ENCODE measurements around the gene TCP10L. TPM values are rescaled to one million over a fixed set of nuclear protein-coding genes. Genes with fewer than 3 reads are reported as not detected.
"Not testable (repeated sequence)": the region's sequence is repeated elsewhere in the genome, so short reads cannot be mapped to it uniquely, and the experiment has no call there.

Gene TCP10L
- total and polyA plus RNA-seq, 3 experiments from 2014 or later: 0.43 TPM; not detected in 2

GRCh38 chr21:32562915-32563314 lies 22.4 kb downstream of the TCP10L start:
- Histone ChIP-seq H3K4me1 (ENCODE audit: insufficient read depth, low read length) (no peaks in the 10 kb centered on the region), H3K27me3 (ENCODE audit: insufficient read depth, low read length, poor library complexity, severe bottlenecking) (no peaks in the 10 kb centered on the region), H3K4me3 (ENCODE audit: low read length) (no peak overlapping the region), H3K9me3 (ENCODE audit: low read length) (no peaks in the 10 kb centered on the region), H3K27ac (ENCODE audit: low read depth, low read length) (no peak overlapping the region), H3K36me3 (ENCODE audit: insufficient read depth, low read length) (no peaks in the 10 kb centered on the region)
- DNase-seq: no peak
- H3K4me3 Mint-ChIP-seq: no peak overlapping the region
- peaks cover 0 to 3% of the 10 kb centered on the region in 2 donors for H3K27me3 Mint-ChIP-seq
- peak overlapping the region in 4 of 8 donors; percentile 50 to 96 (median 60) for H3K27ac Mint-ChIP-seq
- CTCF ChIA-PET: no interaction called here
- peaks cover 6 to 21% (median 7%) of the 10 kb centered on the region in 3 donors for H3K4me1 Mint-ChIP-seq
- H3K36me3 Mint-ChIP-seq: peaks cover 12 to 26% (median 21%) of the 10 kb centered on the region in 3 donors
- POLR2A ChIA-PET: no interaction called here
- peaks cover 0 to 12% (median 11%) of the 10 kb centered on the region in 5 donors for H3K9me3 Mint-ChIP-seq

GRCh38 chr21:32562426-32562825 lies 22.9 kb downstream of the TCP10L start:
- Histone ChIP-seq H3K4me1 (ENCODE audit: insufficient read depth, low read length) (no peaks in the 10 kb centered on the region), H3K27ac (ENCODE audit: low read depth, low read length) (no peak overlapping the region), H3K4me3 (ENCODE audit: low read length) (no peak overlapping the region), H3K27me3 (ENCODE audit: insufficient read depth, low read length, poor library complexity, severe bottlenecking) (no peaks in the 10 kb centered on the region), H3K9me3 (ENCODE audit: low read length) (no peaks in the 10 kb centered on the region), H3K36me3 (ENCODE audit: insufficient read depth, low read length) (no peaks in the 10 kb centered on the region)
- POLR2A ChIA-PET: no interaction called here
- peaks cover 0 to 12% (median 11%) of the 10 kb centered on the region in 5 donors for H3K9me3 Mint-ChIP-seq
- peaks cover 7 to 20% (median 10%) of the 10 kb centered on the region in 3 donors for H3K4me1 Mint-ChIP-seq
- peaks cover 12 to 26% (median 19%) of the 10 kb centered on the region in 3 donors for H3K36me3 Mint-ChIP-seq
- H3K4me3 Mint-ChIP-seq: no peak overlapping the region
- peak overlapping the region in 1 of 8 donors; percentile 11 for H3K27ac Mint-ChIP-seq
- H3K27me3 Mint-ChIP-seq: peaks cover 0 to 3% of the 10 kb centered on the region in 2 donors
- DNase-seq: peak in 1 of 5 donors; percentile 21
- CTCF ChIA-PET: interaction anchor here (1.0 kb wide), 1 partner anchor 39 kb away, joined by 3 read pairs; no protein-coding TSS in a partner anchor

GRCh38 chr21:32561476-32561875 lies 23.8 kb downstream of the TCP10L start:
- POLR2A ChIA-PET: not testable (repeated sequence)

GRCh38 chr21:32560896-32561295 lies 24.4 kb downstream of the TCP10L start:
- CTCF ChIA-PET: interaction anchor here (2.2 kb wide), 1 partner anchor 8 kb away, joined by 10 read pairs; no protein-coding TSS in a partner anchor
- no peaks in the 10 kb centered on the region for H3K4me1 ChIP-seq (ENCODE audit: insufficient read depth, low read length)
- H3K27me3 Mint-ChIP-seq: peaks cover 0 to 3% of the 10 kb centered on the region in 2 donors
- no peaks in the 10 kb centered on the region for H3K36me3 ChIP-seq (ENCODE audit: insufficient read depth, low read length)
- peaks cover 6 to 27% (median 7%) of the 10 kb centered on the region in 3 donors for H3K4me1 Mint-ChIP-seq
- no peaks in the 10 kb centered on the region for H3K9me3 ChIP-seq (ENCODE audit: low read length)
- no peak overlapping the region for H3K27ac ChIP-seq (ENCODE audit: low read depth, low read length)
- H3K27me3 ChIP-seq (ENCODE audit: insufficient read depth, low read length, poor library complexity, severe bottlenecking): no peaks in the 10 kb centered on the region
- no peak overlapping the region for H3K4me3 ChIP-seq (ENCODE audit: low read length)
- DNase-seq: no peak
- POLR2A ChIA-PET: no interaction called here
- peaks cover 7 to 16% (median 9%) of the 10 kb centered on the region in 3 donors for H3K36me3 Mint-ChIP-seq
- no peak overlapping the region for H3K4me3 Mint-ChIP-seq
- peak overlapping the region in 2 of 8 donors; percentile 36 to 72 for H3K27ac Mint-ChIP-seq
- peaks cover 0 to 12% (median 11%) of the 10 kb centered on the region in 5 donors for H3K9me3 Mint-ChIP-seq

More at GRCh38 chr21:32561476-32561875, 23.8 kb downstream of the TCP10L start:
- H3K36me3 Mint-ChIP-seq: peaks cover 9 to 21% (median 12%) of the 10 kb centered on the region in 3 donors
- CTCF ChIA-PET: interaction anchor here (1.0 to 2.2 kb wide), 2 partner anchors 8 to 40 kb away, joined by 3 to 10 read pairs; no protein-coding TSS in a partner anchor
- not testable (repeated sequence) for DNase-seq; H3K27me3 ChIP-seq (ENCODE audit: insufficient read depth, low read length, poor library complexity, severe bottlenecking); H3K36me3 ChIP-seq (ENCODE audit: insufficient read depth, low read length); H3K9me3 ChIP-seq (ENCODE audit: low read length); H3K27me3 Mint-ChIP-seq; H3K4me3 Mint-ChIP-seq; H3K4me3 ChIP-seq (ENCODE audit: low read length); H3K27ac ChIP-seq (ENCODE audit: low read depth, low read length); H3K4me1 ChIP-seq (ENCODE audit: insufficient read depth, low read length)
- peaks cover 6 to 22% (median 7%) of the 10 kb centered on the region in 3 donors for H3K4me1 Mint-ChIP-seq
- H3K27ac Mint-ChIP-seq: peak overlapping the region in 2 of 8 donors; percentile 35 to 86
- peaks cover 0 to 12% (median 11%) of the 10 kb centered on the region in 5 donors for H3K9me3 Mint-ChIP-seq

GRCh38 chr21:32559006-32559610 lies 26.2 kb downstream of the TCP10L start:
- Mint-ChIP-seq H3K9me3 (no peaks in the 10 kb centered on the region), H3K4me1 (peaks cover 6 to 27% (median 10%) of the 10 kb centered on the region in 3 donors), H3K27me3 (no peaks in the 10 kb centered on the region), H3K27ac (no peak overlapping the region), H3K4me3 (no peak overlapping the region), H3K36me3 (no peaks in the 10 kb centered on the region)
- no peak overlapping the region for H3K4me3 ChIP-seq (ENCODE audit: low read length)
- no peaks in the 10 kb centered on the region for H3K9me3 ChIP-seq (ENCODE audit: low read length)
- ChIA-PET POLR2A (no interaction called here), CTCF (no interaction called here)
- no peak for DNase-seq
- no peak overlapping the region for H3K27ac ChIP-seq (ENCODE audit: low read depth, low read length)
- no peaks in the 10 kb centered on the region for H3K4me1 ChIP-seq (ENCODE audit: insufficient read depth, low read length)
- H3K36me3 ChIP-seq (ENCODE audit: insufficient read depth, low read length): no peaks in the 10 kb centered on the region
- no peaks in the 10 kb centered on the region for H3K27me3 ChIP-seq (ENCODE audit: insufficient read depth, low read length, poor library complexity, severe bottlenecking)

GRCh38 chr21:32558106-32558505 lies 27.2 kb downstream of the TCP10L start:
- H3K4me3 ChIP-seq (ENCODE audit: low read length): no peak overlapping the region
- H3K27me3 Mint-ChIP-seq: no peaks in the 10 kb centered on the region
- H3K9me3 Mint-ChIP-seq: no peaks in the 10 kb centered on the region
- no peak overlapping the region for H3K4me3 Mint-ChIP-seq
- peaks cover 0 to 3% (median 0%) of the 10 kb centered on the region in 3 donors for H3K36me3 Mint-ChIP-seq
- no peaks in the 10 kb centered on the region for H3K4me1 ChIP-seq (ENCODE audit: insufficient read depth, low read length)
- CTCF ChIA-PET: no interaction called here
- H3K27ac Mint-ChIP-seq: peak overlapping the region in 2 of 8 donors; percentile 2 to 86
- no peaks in the 10 kb centered on the region for H3K36me3 ChIP-seq (ENCODE audit: insufficient read depth, low read length)
- H3K27me3 ChIP-seq (ENCODE audit: insufficient read depth, low read length, poor library complexity, severe bottlenecking): no peaks in the 10 kb centered on the region
- H3K27ac ChIP-seq (ENCODE audit: low read depth, low read length): no peak overlapping the region
- POLR2A ChIA-PET: no interaction called here
- no peaks in the 10 kb centered on the region for H3K9me3 ChIP-seq (ENCODE audit: low read length)
- no peak for DNase-seq
- peaks cover 6 to 27% (median 11%) of the 10 kb centered on the region in 3 donors for H3K4me1 Mint-ChIP-seq

GRCh38 chr21:32554832-32555638 lies 30.3 kb downstream of the TCP10L start:
- H3K4me3 ChIP-seq (ENCODE audit: low read length): no peak overlapping the region
- Mint-ChIP-seq H3K27ac (peak overlapping the region in 4 of 8 donors; percentile 7 to 70 (median 41)), H3K36me3 (peaks cover 0 to 5% (median 0%) of the 10 kb centered on the region in 3 donors), H3K27me3 (peaks cover 0 to 3% of the 10 kb centered on the region in 2 donors), H3K4me1 (peaks cover 6 to 15% (median 10%) of the 10 kb centered on the region in 3 donors), H3K9me3 (no peaks in the 10 kb centered on the region), H3K4me3 (no peak overlapping the region)
- H3K9me3 ChIP-seq (ENCODE audit: low read length): no peaks in the 10 kb centered on the region
- no peaks in the 10 kb centered on the region for H3K27me3 ChIP-seq (ENCODE audit: insufficient read depth, low read length, poor library complexity, severe bottlenecking)
- POLR2A ChIA-PET: no interaction called here
- CTCF ChIA-PET: no interaction called here
- DNase-seq: no peak
- H3K27ac ChIP-seq (ENCODE audit: low read depth, low read length): no peak overlapping the region
- no peaks in the 10 kb centered on the region for H3K36me3 ChIP-seq (ENCODE audit: insufficient read depth, low read length)
- no peaks in the 10 kb centered on the region for H3K4me1 ChIP-seq (ENCODE audit: insufficient read depth, low read length)

GRCh38 chr21:32549886-32550285 lies 35.4 kb downstream of the TCP10L start:
- ChIA-PET POLR2A (interaction anchor here (1.0 kb wide), 1 partner anchor 20 kb away, joined by 3 read pairs; no protein-coding TSS in a partner anchor), CTCF (no interaction called here)
- Histone ChIP-seq H3K4me3 (ENCODE audit: low read length) (no peak overlapping the region), H3K4me1 (ENCODE audit: insufficient read depth, low read length) (no peaks in the 10 kb centered on the region), H3K27ac (ENCODE audit: low read depth, low read length) (no peak overlapping the region), H3K9me3 (ENCODE audit: low read length) (no peaks in the 10 kb centered on the region), H3K27me3 (ENCODE audit: insufficient read depth, low read length, poor library complexity, severe bottlenecking) (no peaks in the 10 kb centered on the region), H3K36me3 (ENCODE audit: insufficient read depth, low read length) (no peaks in the 10 kb centered on the region)
- H3K9me3 Mint-ChIP-seq: no peaks in the 10 kb centered on the region
- H3K4me3 Mint-ChIP-seq: no peak overlapping the region
- no peak overlapping the region for H3K27ac Mint-ChIP-seq
- H3K36me3 Mint-ChIP-seq: peaks cover 0 to 5% (median 3%) of the 10 kb centered on the region in 3 donors
- H3K27me3 Mint-ChIP-seq: peaks cover 3 to 5% of the 10 kb centered on the region in 2 donors
- peaks cover 0 to 15% (median 14%) of the 10 kb centered on the region in 3 donors for H3K4me1 Mint-ChIP-seq
- no peak for DNase-seq

All from CD8-positive, alpha-beta memory T cell (primary cell).